ENCODE data around the gene CLBA1. TPM values are rescaled to one million over a fixed set of nuclear protein-coding genes. Genes with fewer than 3 reads are reported as not detected.
A peak's percentile ranks its signal among the peaks of the same experiment; 100 is the strongest.

The CLBA1 gene
- total RNA-seq, 2 donors from 2014 or later: 4.7 to 5.6 TPM

GRCh38 chr14:105012171-105012985 lies 26.8 kb downstream of the CLBA1 start:
- DNase-seq (ENCODE audit: low spot score): peak; percentile 61
- intact Hi-C loops (cut with DNase I): no loop called here

GRCh38 chr14:105013150-105013785 lies 27.7 kb downstream of the CLBA1 start:
- DNase-seq (ENCODE audit: low spot score): peak; percentile 74
- intact Hi-C loops (cut with DNase I): no loop called here

GRCh38 chr14:105014032-105014431 lies 28.4 kb downstream of the CLBA1 start:
- DNase-seq (ENCODE audit: low spot score): peak; percentile 18
- intact Hi-C loops (cut with DNase I): no loop called here

GRCh38 chr14:105014631-105015030 lies 29.0 kb downstream of the CLBA1 start:
- DNase-seq (ENCODE audit: low spot score): no peak
- intact Hi-C loops (cut with DNase I): no loop called here

GRCh38 chr14:105015242-105015641 lies 29.7 kb downstream of the CLBA1 start:
- DNase-seq (ENCODE audit: low spot score): peak; percentile 35
- intact Hi-C loops (cut with DNase I): no loop called here

GRCh38 chr14:105015905-105016304 lies 30.3 kb downstream of the CLBA1 start:
- peak; percentile 26 for DNase-seq (ENCODE audit: low spot score)
- intact Hi-C loops (cut with DNase I): no loop called here

- peak; percentile 40 for DNase-seq (ENCODE audit: low spot score)
- intact Hi-C loops (cut with DNase I): no loop called here
Measured at GRCh38 chr14:105018414-105018813, 32.8 kb downstream of the CLBA1 start.

GRCh38 chr14:105019861-105020814 lies 34.5 kb downstream of the CLBA1 start:
- intact Hi-C loops (cut with DNase I): loop anchor here in 1 of 2 donors (5.0 kb wide), 1 partner anchor 43 kb away; the partner anchor contains the start of gene AHNAK2
- DNase-seq (ENCODE audit: low spot score): peak; percentile 84

GRCh38 chr14:105020815-105021655 lies 35.4 kb downstream of the CLBA1 start, which contains the start of gene CDCA4:
CDCA4 (minus strand) TSS chr14:105021083; CDS start chr14:105011929, 9,154 bp downstream.
- peak; percentile 99 for DNase-seq (ENCODE audit: low spot score)
- intact Hi-C loops (cut with DNase I): loop anchor here in 1 of 2 donors (5.0 kb wide), 1 partner anchor 44 kb away; the partner anchor contains the start of gene AHNAK2

- intact Hi-C loops (cut with DNase I): loop anchor here in 1 of 2 donors (5.0 kb wide), 1 partner anchor 44 kb away; the partner anchor contains the start of gene AHNAK2
- DNase-seq (ENCODE audit: low spot score): peak; percentile 79
Measured at GRCh38 chr14:105021656-105022275, 36.2 kb downstream of the CLBA1 start.

- intact Hi-C loops (cut with DNase I): loop anchor here in 1 of 2 donors (5.0 kb wide), 1 partner anchor 45 kb away; the partner anchor contains the start of gene AHNAK2
- DNase-seq (ENCODE audit: low spot score): no peak
Measured at GRCh38 chr14:105022276-105022670, 36.7 kb downstream of the CLBA1 start.

GRCh38 chr14:105023144-105023543 lies 37.6 kb downstream of the CLBA1 start:
- no peak for DNase-seq (ENCODE audit: low spot score)
- intact Hi-C loops (cut with DNase I): loop anchor here in 1 of 2 donors (5.0 kb wide), 1 partner anchor 46 kb away; the partner anchor contains the start of gene AHNAK2

- DNase-seq (ENCODE audit: low spot score): no peak
- intact Hi-C loops (cut with DNase I): loop anchor here (1.0 to 5.0 kb wide), 2 partner anchors 47 to 53 kb away; partner anchors contain the start of gene AHNAK2 (in 1 of the 2)
Measured at GRCh38 chr14:105023791-105024480, 38.3 kb downstream of the CLBA1 start.

GRCh38 chr14:105025429-105025828 lies 39.8 kb downstream of the CLBA1 start:
- DNase-seq (ENCODE audit: low spot score): peak; percentile 54
- intact Hi-C loops (cut with DNase I): no loop called here

GRCh38 chr14:105026033-105026785 lies 40.6 kb downstream of the CLBA1 start:
- intact Hi-C loops (cut with DNase I): no loop called here
- DNase-seq (ENCODE audit: low spot score): peak; percentile 55

GRCh38 chr14:105026802-105027563 lies 41.4 kb downstream of the CLBA1 start:
- DNase-seq (ENCODE audit: low spot score): no peak
- intact Hi-C loops (cut with DNase I): no loop called here
